ENCODE data around the gene HES1. TPM values are rescaled to one million over a fixed set of nuclear protein-coding genes. Genes with fewer than 3 reads are reported as not detected.

HES1 gene
- total RNA-seq, 2 donors from 2014 or later, result 102 TPM

DNA sequence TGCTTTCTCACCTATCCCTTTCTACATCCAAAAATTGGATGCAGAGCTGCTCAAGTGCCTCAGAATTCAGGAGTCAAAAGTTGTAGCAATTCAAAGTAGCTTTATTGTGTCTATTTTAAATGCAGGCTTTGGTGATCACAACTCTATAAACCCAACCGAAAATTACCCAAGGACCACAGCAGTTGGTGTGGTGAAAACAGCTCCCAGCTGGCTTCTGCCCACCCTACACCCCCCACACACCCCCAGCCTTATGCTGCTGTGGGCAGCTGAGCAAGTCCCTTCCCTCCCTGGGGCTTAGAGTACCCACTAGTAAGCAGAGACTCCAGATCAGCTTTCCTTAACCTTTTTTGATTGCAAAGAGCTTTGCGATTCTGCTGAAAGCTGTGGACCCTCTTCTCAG lies 5.8 kb upstream of the HES1 start:
- DNase-seq, result no peak
- TF ChIP-seq, protein P1, sequence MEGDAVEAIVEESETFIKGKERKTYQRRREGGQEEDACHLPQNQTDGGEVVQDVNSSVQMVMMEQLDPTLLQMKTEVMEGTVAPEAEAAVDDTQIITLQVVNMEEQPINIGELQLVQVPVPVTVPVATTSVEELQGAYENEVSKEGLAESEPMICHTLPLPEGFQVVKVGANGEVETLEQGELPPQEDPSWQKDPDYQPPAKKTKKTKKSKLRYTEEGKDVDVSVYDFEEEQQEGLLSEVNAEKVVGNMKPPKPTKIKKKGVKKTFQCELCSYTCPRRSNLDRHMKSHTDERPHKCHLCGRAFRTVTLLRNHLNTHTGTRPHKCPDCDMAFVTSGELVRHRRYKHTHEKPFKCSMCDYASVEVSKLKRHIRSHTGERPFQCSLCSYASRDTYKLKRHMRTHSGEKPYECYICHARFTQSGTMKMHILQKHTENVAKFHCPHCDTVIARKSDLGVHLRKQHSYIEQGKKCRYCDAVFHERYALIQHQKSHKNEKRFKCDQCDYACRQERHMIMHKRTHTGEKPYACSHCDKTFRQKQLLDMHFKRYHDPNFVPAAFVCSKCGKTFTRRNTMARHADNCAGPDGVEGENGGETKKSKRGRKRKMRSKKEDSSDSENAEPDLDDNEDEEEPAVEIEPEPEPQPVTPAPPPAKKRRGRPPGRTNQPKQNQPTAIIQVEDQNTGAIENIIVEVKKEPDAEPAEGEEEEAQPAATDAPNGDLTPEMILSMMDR (IDR thresholded peaks at IDR 0.05), result no peak
- H3K36me3 ChIP-seq, result no peaks in the 10 kb centered on the region
- H3K4me3 ChIP-seq, result peak overlapping the region; percentile 28
- H3K9me3 ChIP-seq, result no peaks in the 10 kb centered on the region
- intact Hi-C loops (cut with DNase I), result loop anchor here (10.0 kb wide), 3 partner anchors 55 to 245 kb away; no protein-coding TSS in a partner anchor
- no peaks in the 10 kb centered on the region for H3K27me3 ChIP-seq
- peaks cover 6% of the 10 kb centered on the region for H3K4me1 ChIP-seq
- H3K27ac ChIP-seq, result peak overlapping the region; percentile 80
- H3K9ac ChIP-seq (ENCODE audit: low read depth in 2 of 2, low read length in 2 of 2), result peak overlapping the region in 1 of 2 donors; percentile 77

DNA sequence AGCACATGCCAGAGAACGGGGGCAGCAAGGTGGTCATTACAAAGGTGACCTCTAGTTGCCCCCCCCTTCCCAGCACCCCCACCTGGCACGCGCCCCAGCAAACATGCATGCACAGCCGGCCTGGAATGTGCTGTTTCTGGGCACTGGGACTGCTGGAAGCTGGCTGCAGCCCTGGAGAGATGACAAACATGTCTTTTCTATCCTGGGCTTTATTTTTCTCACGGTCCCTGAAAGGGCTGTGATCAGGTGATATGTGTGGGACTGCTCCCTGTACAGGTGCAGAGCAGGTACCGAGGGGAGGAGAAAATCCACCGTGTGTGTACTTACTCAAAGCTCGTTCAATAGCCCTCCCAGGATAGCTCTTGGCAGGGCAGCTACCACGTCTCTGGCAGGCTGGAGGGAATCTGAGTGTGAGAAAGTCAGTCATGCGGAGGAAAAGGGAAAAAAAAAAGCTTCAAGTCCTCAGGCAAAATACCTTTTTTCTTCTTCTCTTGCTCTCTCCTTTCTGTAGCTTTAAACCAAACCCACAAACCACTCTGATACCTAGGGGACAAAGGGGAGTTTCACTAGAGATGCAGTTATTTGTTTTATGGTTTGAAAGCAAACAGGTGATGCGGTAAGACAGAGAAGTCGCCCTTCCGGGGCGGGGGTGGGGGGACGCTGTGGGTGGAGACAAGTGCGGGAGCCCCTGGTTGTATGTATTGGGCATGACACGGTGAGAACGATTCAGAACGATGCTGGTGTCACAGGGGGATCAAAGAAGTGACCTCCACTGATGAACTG lies 5.0 kb upstream of the HES1 start:
- H3K4me1 ChIP-seq, result peaks cover 6% of the 10 kb centered on the region
- peak overlapping the region; percentile 28 for H3K4me3 ChIP-seq
- H3K9ac ChIP-seq (ENCODE audit: low read depth in 2 of 2, low read length in 2 of 2), result peak overlapping the region in 1 of 2 donors; percentile 77

DNA sequence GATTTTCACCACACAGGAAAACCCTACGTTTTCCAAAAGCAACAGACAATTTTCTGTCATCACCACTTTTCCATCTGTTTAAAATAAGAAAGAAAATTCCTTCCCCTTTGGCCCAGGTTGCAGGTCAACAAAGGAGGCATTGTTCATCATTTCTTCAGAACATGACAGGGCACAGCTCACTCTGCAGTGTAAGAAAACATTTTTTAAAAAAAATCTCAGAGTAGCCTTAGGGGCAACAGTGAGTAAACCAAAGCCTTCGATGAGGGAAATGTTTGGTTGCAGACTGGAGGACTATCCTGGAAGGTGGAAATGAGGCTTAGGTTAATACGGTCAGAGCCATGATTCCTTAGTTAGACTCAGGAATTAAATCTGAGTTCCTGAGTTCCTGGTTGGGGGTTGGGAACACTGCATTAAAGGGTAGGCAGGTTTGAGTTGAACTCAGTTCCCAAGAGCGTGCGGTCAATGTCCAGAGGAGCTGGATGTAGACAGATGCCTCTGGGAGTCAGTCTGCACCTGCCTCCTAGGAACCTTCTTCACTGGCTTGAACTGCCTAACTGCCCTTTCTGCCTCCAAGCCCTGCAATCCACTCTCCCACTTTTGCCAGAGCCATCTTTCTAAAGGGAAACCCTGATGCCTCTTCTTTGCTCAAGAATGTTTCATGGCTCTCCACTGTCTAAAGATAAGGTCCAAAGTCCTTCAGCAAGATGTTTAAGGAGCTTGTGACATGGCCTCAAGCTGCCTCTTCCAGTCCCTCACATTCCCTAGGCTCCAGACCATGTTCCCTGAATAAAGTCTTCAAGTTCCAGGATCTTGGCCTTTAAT lies 3.3 kb upstream of the HES1 start:
- Histone ChIP-seq H3K9me3 (no peaks in the 10 kb centered on the region), H3K4me1 (peaks cover 6% of the 10 kb centered on the region), H3K27me3 (no peaks in the 10 kb centered on the region), H3K9ac (ENCODE audit: low read depth in 2 of 2, low read length in 2 of 2) (peak overlapping the region in 1 of 2 donors; percentile 1), H3K27ac (no peak overlapping the region), H3K4me3 (no peak overlapping the region), H3K36me3 (no peaks in the 10 kb centered on the region)
- intact Hi-C loops (cut with DNase I), result loop anchor here (10.0 kb wide), 3 partner anchors 58 to 248 kb away; no protein-coding TSS in a partner anchor
- TF ChIP-seq, protein P1 (IDR thresholded peaks at IDR 0.05), result no peak
- no peak for DNase-seq

More for the DNA sequence above, 5.0 kb upstream of the HES1 start:
- no peaks in the 10 kb centered on the region for H3K27me3 ChIP-seq
- peak overlapping the region; percentile 80 for H3K27ac ChIP-seq
- TF ChIP-seq, protein P1 (IDR thresholded peaks at IDR 0.05), result no peak
- intact Hi-C loops (cut with DNase I), result loop anchor here (10.0 kb wide), 3 partner anchors 56 to 246 kb away; no protein-coding TSS in a partner anchor
- H3K9me3 ChIP-seq, result no peaks in the 10 kb centered on the region
- H3K36me3 ChIP-seq, result no peaks in the 10 kb centered on the region
- DNase-seq, result peak; percentile 70

DNA sequence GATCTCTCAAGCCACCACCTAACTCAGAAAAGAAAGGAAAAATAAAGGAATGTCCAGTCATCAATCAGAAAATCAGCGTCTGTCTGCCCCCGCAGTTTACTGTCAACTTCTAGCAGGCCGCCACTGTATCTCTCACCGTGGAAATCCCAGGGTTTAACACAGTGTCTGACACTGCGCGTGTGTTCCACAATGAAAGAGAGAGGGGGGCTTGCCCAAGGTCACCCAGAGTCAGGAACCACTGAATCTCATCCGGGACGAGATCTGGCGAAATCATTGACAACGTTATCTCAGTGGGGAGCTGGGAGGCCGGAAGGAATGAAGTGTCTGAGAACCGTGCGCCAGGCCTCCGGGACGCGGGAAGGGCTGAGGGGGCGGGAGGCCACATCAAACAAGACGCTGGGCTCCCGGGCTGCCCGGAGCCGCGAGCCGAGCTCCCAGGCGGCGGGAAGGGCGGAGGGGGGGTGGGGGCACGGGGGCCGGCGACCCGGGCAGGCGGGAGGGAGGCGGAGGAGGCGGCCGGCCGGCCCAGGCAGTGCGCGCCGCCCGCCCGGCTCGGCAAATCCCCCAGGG lies 2.2 kb upstream of the HES1 start:
- Histone ChIP-seq H3K27ac (peak overlapping the region; percentile 55), H3K9ac (ENCODE audit: low read depth in 2 of 2, low read length in 2 of 2) (peak overlapping the region; percentile 67 to 81), H3K4me3 (no peak overlapping the region), H3K4me1 (peaks cover 6% of the 10 kb centered on the region), H3K9me3 (no peaks in the 10 kb centered on the region), H3K36me3 (no peaks in the 10 kb centered on the region), H3K27me3 (no peaks in the 10 kb centered on the region)
- intact Hi-C loops (cut with DNase I), result loop anchor here (10.0 kb wide), 3 partner anchors 59 to 249 kb away; no protein-coding TSS in a partner anchor
- TF ChIP-seq, protein P1 (IDR thresholded peaks at IDR 0.05), result no peak
- DNase-seq, result peak; percentile 57

DNA sequence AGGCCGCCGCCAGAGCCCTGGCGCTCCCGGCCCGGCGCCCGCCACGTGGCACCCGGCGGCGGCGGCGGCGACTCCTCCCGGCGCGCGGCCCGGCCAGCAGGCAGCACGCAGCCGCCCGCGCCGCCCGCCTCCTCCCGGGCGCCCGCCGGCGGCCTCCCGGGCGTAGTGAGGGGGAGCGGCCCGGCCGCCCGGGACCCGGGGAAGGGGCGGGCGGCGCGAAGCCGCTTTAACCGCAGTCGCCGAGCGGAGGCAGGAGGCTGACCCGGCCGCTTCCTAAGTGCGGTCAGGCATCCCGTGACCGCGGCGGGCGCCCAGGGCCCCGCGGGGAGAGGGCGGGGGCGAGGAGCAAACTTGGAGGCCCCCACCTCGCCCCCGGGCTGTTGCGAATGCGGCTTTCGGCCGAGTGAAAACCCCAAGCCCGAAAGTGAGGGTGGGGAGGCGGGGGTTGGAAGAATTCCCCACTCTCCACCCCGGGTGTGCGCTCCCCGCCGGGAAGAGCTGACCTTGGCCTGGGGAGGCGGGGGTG lies 1.7 kb upstream of the HES1 start:
- H3K9me3 ChIP-seq, result no peaks in the 10 kb centered on the region
- peak overlapping the region; percentile 73 to 81 for H3K9ac ChIP-seq (ENCODE audit: low read depth in 2 of 2, low read length in 2 of 2)
- DNase-seq, result no peak
- peaks cover 4% of the 10 kb centered on the region for H3K4me1 ChIP-seq
- H3K36me3 ChIP-seq, result no peaks in the 10 kb centered on the region
- no peaks in the 10 kb centered on the region for H3K27me3 ChIP-seq
- peak overlapping the region; percentile 89 for H3K27ac ChIP-seq
- intact Hi-C loops (cut with DNase I), result loop anchor here (10.0 kb wide), 3 partner anchors 59 to 249 kb away; no protein-coding TSS in a partner anchor
- TF ChIP-seq, protein P1 (IDR thresholded peaks at IDR 0.05), result no peak
- H3K4me3 ChIP-seq, result peak overlapping the region; percentile 54

Data from colonic mucosa (tissue), 4 donors.